SH-SY5Y (cell line): ENCODE data around the gene USP25.

ENCODE experiments used
- GATA2 ChIP-seq: IDR thresholded peaks from 2 replicates; pipeline ENCODE4 v1.6.1; 2011; ENCODE audit warnings: mild to moderate bottlenecking, low read depth, low read length
- GATA3 ChIP-seq: IDR thresholded peaks from 2 replicates; pipeline ENCODE4 v1.6.1; 2011; ENCODE audit warnings: low read depth, mild to moderate bottlenecking, low read length, moderate library complexity

The USP25 gene

DNA sequence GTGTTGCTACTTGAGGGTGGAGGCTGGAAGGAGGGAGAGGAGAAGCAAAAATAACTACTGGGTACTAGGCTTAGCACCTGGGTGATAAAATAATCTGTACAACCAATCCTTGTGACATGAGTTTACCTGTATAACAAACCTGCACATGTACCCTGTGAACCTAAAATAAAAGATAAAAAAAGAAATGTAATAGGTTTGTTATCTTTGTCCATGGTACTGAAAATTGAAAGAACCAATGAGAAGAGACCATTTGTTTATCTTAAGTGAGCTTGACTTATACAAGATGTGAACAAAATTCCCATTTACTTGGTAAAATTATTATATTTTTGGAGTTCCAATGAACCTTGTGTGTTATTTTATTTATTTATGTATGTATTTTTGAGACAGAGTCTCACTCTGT is 11.1 kb upstream of the USP25 start:
- TF ChIP-seq GATA3 (no peak), GATA2 (no peak)

DNA sequence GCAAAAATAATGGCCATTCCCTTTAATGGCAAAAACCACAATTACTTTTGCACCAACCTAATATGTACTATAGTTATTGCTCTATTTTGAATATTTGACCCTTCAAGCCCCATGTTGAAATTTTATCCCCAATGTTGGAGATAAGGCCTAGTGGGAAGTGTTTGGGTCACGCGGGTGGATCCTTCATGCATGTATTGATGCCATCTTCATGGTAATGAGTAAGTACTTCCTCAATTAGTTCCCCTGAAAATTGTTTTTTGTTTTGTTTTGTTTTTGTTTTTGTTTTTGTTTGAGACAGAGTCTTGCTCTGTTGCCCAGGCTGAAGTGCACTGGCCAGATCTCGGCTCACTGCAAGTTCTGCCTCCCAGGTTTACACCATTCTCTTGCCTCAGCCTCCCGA is 9.8 kb upstream of the USP25 start:
- TF ChIP-seq GATA2 (no peak), GATA3 (no peak)

DNA sequence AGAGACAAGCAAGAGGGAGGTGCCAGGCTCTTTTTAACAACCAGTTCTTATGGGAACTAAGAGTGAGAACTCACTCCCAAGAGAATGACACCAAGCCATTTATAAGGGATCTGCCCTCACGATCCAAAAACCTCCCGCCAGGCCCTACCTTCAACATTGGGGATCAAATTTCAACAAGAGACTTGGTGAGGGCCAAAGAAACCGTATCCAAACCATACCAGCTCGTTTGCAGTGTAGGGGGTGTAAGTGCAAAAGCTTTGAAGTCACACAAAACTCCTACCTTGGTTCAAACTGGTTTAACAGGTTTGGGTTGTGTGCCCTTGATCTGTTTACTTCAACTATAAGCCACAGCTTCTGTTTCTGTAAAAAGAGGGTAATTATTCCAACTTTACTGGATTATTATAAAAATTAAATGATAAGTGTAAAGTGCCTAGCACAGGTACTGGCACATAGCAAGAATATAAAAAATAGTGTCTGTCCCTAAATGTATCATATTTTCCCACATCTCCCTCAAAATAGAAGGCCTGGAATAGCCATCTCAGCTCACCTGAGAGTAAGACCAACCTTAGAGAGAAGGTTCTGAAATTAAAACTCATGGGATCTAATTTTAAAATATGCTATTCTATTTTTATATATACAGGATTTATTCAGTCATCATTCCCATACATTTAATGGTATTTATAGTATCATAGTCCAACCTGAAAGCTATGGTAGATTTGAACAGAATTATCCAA is 7.0 kb upstream of the USP25 start:
- TF ChIP-seq GATA3 = no peak
- TF ChIP-seq GATA2 = no peak

DNA sequence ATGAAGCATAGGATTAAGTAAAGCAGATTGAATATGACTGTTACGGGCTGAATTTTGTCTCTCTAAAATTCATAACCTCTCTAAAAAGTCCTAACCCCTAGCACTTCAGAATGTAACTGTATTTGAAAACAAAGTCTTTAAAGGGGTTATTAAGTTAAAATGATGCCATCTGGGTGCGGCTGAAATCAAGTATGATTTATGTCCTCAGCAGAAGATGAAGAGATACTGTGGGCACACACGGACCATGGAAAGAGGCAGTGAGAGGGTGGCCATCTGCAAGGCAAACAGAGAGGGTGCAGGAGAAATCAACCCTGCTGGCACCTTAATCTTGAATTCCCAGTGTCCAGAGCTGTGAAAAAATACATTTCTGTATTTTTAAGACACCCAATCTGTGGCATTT is 3.8 kb upstream of the USP25 start:
- TF ChIP-seq GATA2 (peak; percentile 83), GATA3 (peak; percentile 79)

DNA sequence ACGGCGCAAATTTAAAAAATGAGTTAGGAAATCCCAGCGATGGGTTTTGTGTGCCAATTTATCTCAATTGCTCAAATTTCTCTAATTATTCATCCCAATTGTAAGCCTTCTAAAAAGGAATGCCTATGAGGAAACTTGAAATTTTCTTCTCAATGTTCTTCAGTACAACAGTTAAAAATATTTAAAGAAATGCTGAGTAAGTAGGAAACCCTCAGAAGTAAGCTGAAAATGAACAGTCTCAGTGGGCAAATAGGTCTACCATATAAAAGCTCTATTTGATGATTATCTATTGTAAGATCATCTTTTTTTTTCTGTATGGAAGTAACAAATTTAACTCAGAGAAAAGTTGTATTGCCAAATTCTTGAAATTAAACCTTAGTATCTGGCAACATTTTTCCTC is 1.7 kb upstream of the USP25 start:
- no peak for TF ChIP-seq GATA2
- no peak for TF ChIP-seq GATA3

DNA sequence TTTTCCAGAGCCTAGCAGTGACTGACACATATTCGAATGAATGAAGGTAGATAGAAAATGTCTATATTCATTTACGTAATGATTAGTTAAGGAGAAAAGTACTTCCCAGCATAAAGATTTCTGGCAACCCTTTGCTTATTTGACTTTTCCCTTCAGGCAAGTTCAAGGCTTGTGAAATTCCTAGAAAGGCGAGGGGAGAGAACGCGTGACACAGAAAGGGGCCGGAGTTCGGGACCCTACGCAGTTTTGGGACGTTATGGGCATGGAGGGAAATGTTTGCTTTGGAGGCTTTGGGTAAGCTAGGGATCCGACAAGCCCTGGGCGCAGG is 472 bp upstream of the USP25 start:
- TF ChIP-seq GATA2 (no peak), GATA3 (no peak)

DNA sequence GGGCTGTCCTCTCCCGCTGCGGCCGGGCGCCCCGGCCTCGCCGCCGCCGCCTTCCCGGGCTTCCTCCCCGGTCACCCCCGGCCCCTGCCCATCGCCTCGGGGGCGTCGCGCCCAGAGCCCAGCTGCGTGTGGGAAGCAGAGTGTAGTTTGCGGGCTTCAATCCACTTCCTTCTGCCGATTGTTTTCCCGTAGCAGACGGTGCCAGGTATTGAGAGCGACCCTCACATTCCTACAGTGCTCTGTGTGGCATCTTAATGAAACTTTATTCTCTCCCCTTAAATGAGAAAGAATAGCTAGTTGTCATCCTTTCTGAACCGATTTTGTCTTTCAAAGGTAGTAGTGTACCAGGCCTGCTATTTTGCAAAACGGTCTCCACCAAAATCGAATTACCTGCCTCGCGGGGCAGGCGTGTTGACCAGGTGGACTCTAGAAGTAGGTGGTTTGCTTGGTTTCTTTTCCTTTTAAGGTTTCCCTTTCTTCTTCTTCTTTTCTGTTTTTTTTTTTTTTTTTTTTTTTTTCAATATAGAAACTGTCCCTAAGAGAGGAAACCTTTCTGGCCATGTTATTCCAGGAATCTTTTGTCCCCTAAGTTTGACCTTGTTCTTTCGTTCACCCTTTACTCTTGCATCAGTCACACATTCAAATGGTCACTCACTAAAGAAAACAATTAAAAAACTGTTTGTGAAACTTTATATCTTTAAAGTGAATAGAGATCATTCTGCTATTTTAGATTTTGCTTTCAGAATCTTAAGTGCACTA is 881 bp downstream of the USP25 start:
- TF ChIP-seq GATA2 (no peak), GATA3 (no peak)

DNA sequence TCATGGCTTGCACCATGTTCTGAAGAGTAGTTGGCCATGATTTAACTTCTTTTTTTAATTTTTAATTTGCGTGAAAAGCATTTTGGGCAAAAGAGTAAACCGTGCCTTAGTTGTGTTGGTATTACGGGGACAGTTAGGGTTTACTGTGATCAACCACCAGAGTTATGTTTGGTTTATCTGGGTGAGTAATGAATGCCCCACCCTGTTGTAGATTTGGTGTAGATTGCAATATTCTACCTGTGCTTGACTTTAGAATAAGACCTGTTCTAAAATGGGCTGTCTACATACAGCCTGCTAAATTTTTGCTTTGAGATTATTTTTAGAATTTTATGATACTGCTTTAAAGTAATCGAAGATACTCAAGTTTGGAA is 1.4 kb downstream of the USP25 start:
- no peak for TF ChIP-seq GATA3
- TF ChIP-seq GATA2 = no peak

DNA sequence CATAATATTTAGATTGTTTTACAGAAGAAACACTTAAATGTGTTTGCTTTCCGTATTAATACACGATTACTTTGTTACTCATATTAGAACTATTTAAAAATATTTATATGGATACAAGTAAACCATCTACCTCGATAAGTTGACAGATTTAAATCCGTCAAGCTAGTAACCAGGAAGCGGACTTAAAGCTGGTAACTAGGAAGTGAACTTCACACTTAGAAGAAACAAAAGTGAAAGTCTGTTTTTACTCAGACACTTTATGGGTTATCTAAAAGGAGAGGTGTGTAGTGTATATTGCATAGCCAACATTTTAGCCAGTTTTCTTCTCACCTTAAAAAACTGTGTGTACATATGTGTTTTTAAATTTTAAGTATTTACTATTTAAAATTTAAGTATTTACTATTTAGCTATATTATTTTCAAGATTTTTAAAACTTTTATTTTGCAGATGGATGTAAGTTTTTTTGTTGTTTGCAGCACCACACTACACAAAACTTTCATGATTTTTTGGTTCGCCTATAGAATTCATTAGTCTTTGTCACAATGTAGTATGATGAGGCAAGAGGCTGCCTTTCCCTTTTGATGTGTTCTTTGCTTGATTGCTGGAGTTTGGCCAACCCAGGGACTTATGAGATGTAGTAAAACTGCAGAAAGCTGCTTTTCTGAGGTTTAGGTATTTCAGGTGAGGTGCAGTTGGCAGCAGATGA is 2.7 kb downstream of the USP25 start:
- TF ChIP-seq GATA2 = no peak
- TF ChIP-seq GATA3 = no peak

DNA sequence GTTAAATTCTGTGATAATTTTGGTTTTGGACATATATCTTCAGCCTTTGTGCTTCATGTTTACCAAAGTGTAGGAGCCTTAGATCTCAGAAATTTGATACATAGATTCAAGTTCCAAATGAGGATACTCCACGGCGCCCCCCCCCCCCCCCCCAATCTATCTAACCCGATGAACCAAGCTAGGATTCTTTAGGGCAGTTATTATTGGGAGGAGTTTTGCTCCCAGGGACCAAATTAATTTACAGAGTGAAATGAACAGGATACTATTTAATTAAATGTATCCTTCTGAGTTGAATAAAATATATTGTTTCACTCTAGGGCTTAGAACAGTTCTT is 3.2 kb downstream of the USP25 start:
- TF ChIP-seq GATA3 = no peak
- no peak for TF ChIP-seq GATA2

DNA sequence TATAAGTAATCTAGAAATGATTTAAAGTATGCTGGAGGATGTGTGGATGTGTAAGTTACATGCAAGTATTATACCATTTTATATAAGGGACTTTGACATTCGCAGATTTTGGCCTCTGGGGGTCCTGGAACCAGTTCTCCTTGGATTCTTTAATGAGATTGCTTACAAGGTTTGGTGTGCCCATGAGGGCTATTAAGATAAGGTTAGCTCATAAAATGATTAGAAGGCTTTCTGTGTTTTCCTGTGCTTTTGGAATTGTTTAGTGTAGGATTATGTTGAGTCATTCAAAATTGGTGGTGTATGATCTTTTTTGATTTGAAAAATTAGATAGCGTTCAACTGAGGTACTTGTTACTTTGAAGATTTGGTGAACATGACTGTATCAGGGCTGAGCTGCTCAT is 5.6 kb downstream of the USP25 start:
- TF ChIP-seq GATA3 (no peak), GATA2 (no peak)

DNA sequence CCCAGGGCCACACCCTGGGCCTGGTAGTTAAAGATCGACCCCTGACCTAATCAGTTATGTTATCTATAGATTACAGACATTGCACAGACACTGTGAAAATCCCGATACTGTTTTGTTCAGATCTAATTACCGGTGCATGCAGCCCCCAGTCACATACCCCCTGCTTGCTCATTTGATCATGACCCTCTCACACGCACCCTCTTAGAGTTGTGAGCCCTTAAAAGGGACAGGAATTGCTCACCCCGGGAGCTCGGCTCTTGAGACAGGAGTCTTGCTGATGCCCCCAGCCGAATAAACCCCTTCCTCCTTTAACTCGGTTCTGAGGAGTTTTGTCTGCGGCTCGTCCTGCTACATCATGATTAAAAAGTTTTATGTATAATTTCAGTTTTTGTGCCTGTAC is 9.0 kb downstream of the USP25 start:
- 0 out of 2 replicates have a peak, but pooled peaks have one; percentile 31 for TF ChIP-seq GATA2

DNA sequence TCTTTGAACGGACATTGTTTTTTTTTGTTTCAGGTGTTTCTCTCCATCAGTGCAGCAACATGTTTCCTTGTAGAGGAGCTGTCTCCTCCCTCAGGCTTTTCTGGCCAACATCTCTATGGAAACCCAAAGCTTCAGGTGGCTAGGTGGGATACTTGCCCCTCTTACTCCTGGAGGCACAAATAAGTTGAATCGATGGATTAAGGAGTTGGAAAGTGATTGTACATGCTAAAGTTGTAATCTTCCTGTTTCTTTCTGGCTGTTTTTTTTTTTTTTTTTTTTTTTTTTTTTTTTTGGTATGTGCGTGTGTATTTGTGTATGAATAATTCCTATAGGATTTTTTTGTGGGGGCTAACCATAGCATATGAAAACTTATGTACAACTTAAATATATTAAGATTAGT is 10.6 kb downstream of the USP25 start:
- TF ChIP-seq GATA2 (no peak), GATA3 (no peak)

DNA sequence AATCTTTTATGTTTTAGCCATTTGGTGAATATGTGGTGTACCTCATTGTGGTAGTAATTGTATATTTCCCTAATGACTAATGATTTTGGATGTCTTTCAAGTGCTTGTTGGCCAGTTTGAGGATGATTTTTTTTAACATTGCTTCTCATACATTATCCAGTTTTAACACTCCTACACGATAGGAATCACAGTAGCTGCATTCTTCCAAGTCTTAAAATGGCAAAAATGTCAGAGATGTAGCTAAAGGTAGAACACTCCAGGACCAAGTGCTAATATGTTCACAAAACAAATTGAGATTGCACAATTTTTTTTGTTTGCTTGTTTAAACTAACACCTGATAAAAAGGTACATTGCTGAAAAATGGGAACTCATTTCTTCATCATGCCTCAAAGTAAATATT is 11.7 kb downstream of the USP25 start:
- TF ChIP-seq GATA2 (no peak), GATA3 (no peak)
